Panc1 (cell line): ENCODE results near the gene PTTG2. TPM values are rescaled to one million over a fixed set of nuclear protein-coding genes. Genes with fewer than 3 reads are reported as not detected.

Experiments
- ATAC-seq: fragments of 200-7000 bp; cut with Tn5 transposase; 2 replicates; pipeline ENCODE4 v1.9.1; 2020; ENCODE audit warnings: mild to moderate bottlenecking, moderate library complexity
- BruUV-seq: library from RNA; stranded (reverse); fragments of 400-500 nt; replicated peaks from 2 replicates; lab custom pipeline; 2021; lab: Mats Ljungman, UMichigan
- CTCF ChIA-PET: fragments of 300-600 bp; sonication (Branson Sonifier 250); formaldehyde crosslinking; loops from one replicate; lab custom pipeline; 2022; ENCODE audit warnings: antibody characterized with exemption; lab: Charles Lee
- POLR2A ChIA-PET: fragments of 300-600 bp; sonication (Branson Sonifier 250); formaldehyde crosslinking; loops from one replicate; lab custom pipeline; 2022; ENCODE audit warnings: antibody characterized with exemption; lab: Charles Lee
- DNase-seq: peaks from one replicate; pipeline ENCODE4 v3.0.0-alpha.2; 2010; ENCODE audit warnings: low read depth, low spot score
- H3K27ac ChIP-seq: 2 replicates; pipeline ENCODE4 v1.5.1; 2011; ENCODE audit warnings: mild to moderate bottlenecking, low read length, inconsistent platforms
- H3K27me3 ChIP-seq: fragments of 200-500 bp; sonication (Bioruptor generic); 2 replicates; pipeline ENCODE4 v1.6.0; 2014; ENCODE audit warnings: low read length, inconsistent platforms; ENCODE audit not compliant: control insufficient read depth, insufficient read depth
- H3K36me3 ChIP-seq: fragments of 200-500 bp; sonication (Bioruptor generic); 2 replicates; pipeline ENCODE4 v1.5.1; 2014; ENCODE audit warnings: inconsistent platforms, mild to moderate bottlenecking, low read length, moderate library complexity; ENCODE audit not compliant: control insufficient read depth, insufficient read depth
- H3K4me1 ChIP-seq: 2 replicates; pipeline ENCODE4 v1.5.1; 2011; ENCODE audit warnings: inconsistent platforms, mild to moderate bottlenecking, low read length, moderate library complexity; ENCODE audit not compliant: control insufficient read depth, insufficient read depth
- H3K4me3 ChIP-seq, 2 experiments: 2 replicates each; pipeline ENCODE4 v1.5.1; 2011 to 2012; ENCODE audit warnings: low read depth in 2 of 2, low read length in 2 of 2, mild to moderate bottlenecking in 2 of 2, inconsistent platforms in 1 of 2, moderate library complexity in 1 of 2
- H3K9me3 ChIP-seq: fragments of 200-500 bp; sonication (Bioruptor generic); 2 replicates; pipeline ENCODE4 v1.5.1; 2014; ENCODE audit warnings: low read depth, mild to moderate bottlenecking, inconsistent platforms, low read length, moderate library complexity; ENCODE audit not compliant: control insufficient read depth, insufficient read depth
- CTCF ChIP-seq: fragments of 450-650 bp; IDR thresholded peaks from 2 replicates; pipeline ENCODE4 v1.5.1; 2017; ENCODE audit warnings: mild to moderate bottlenecking
- POLR2AphosphoS5 ChIP-seq: IDR thresholded peaks from 2 replicates; pipeline ENCODE4 v1.6.1; 2012; ENCODE audit warnings: mild to moderate bottlenecking, low read depth, low read length, moderate library complexity
- REST ChIP-seq, 2 experiments: IDR thresholded peaks; 2 replicates each; pipeline ENCODE4 v1.6.1; 2011 to 2012; ENCODE audit warnings: low read depth in 2 of 2, control low read depth in 1 of 2, low read length in 1 of 2, mild to moderate bottlenecking in 1 of 2, moderate library complexity in 1 of 2; ENCODE audit not compliant: insufficient read depth in 1 of 2
- SIN3A ChIP-seq: IDR thresholded peaks from 2 replicates; pipeline ENCODE4 v1.6.1; 2012; ENCODE audit warnings: low read depth, mild to moderate bottlenecking, low read length, moderate library complexity, borderline replicate concordance; ENCODE audit not compliant: insufficient read depth
- TCF7L2 ChIP-seq: IDR thresholded peaks from 2 replicates; pipeline ENCODE4 v1.6.1; 2011; ENCODE audit warnings: mild to moderate bottlenecking, low read depth, low read length, inconsistent platforms
- in situ Hi-C: cut with HindIII; loops from 2 replicates; pipeline ENCODE4 v1.10.0; 2016; ENCODE audit warnings: low sequenced_read_pairs, low pct_unique_long_range_greater_than_20kb
- intact Hi-C: fragments of 100-400 bp; cut with micrococcal nuclease; formaldehyde crosslinking; loops from one replicate; pipeline ENCODE4 v1.10.0; 2022; ENCODE audit not compliant: unreplicated experiment
- total RNA-seq: library from RNA; stranded (reverse); gene quantifications from one replicate; pipeline ENCODE4 v1.2.1, GENCODE V29; 2021; ENCODE audit not compliant: unreplicated experiment

PTTG2 gene
- total RNA-seq, 1 experiment from 2014 or later, result not detected

GRCh38 chr4:37993806-37994205, 33.6 kb downstream of the PTTG2 start:
- no TSS peak for BruUV-seq
- ATAC-seq (no peak), DNase-seq (no peak)
- intact Hi-C loops (no loop called here), in situ Hi-C loops (no loop called here)
- H3K4me1 ChIP-seq, result no peaks in the 10 kb centered on the region
- H3K4me3 ChIP-seq, result no peak overlapping the region
- ChIA-PET CTCF (no interaction called here), POLR2A (no interaction called here)
- no peaks in the 10 kb centered on the region for H3K36me3 ChIP-seq
- TF ChIP-seq TCF7L2, result no peak
- TF ChIP-seq CTCF, result no peak
- no peak for TF ChIP-seq SIN3A
- no peak for TF ChIP-seq POLR2AphosphoS5
- TF ChIP-seq REST (IDR thresholded peaks at IDR 0.05; ENCODE audit: insufficient read depth in 1 of 2, low read depth in 2 of 2, low read length in 1 of 2), result no peak
- H3K27me3 ChIP-seq, result no peaks in the 10 kb centered on the region
- no peak overlapping the region for H3K27ac ChIP-seq
- H3K9me3 ChIP-seq, result no peaks in the 10 kb centered on the region

- Histone ChIP-seq H3K4me3 (no peak overlapping the region), H3K27ac (no peak overlapping the region), H3K27me3 (no peaks in the 10 kb centered on the region), H3K4me1 (no peaks in the 10 kb centered on the region), H3K9me3 (no peaks in the 10 kb centered on the region), H3K36me3 (no peaks in the 10 kb centered on the region)
- DNase-seq, result no peak
- CTCF ChIA-PET, result no interaction called here
- POLR2A ChIA-PET, result no interaction called here
- intact Hi-C loops (no loop called here), in situ Hi-C loops (no loop called here)
- BruUV-seq, result no TSS peak
- TF ChIP-seq REST (IDR thresholded peaks at IDR 0.05; ENCODE audit: insufficient read depth in 1 of 2, low read depth in 2 of 2, low read length in 1 of 2) (no peak), CTCF (no peak), SIN3A (no peak), TCF7L2 (no peak), POLR2AphosphoS5 (no peak)
- no peak for ATAC-seq
Observed at GRCh38 chr4:37994569-37994968, 34.4 kb downstream of the PTTG2 start.
